Activated CD8-positive, alpha-beta T cell treated with anti-CD3 and anti-CD28 coated beads for 36 hours (primary cell): ENCODE data around the gene BSPRY. TPM values are rescaled to one million over a fixed set of nuclear protein-coding genes. Genes with fewer than 3 reads are reported as not detected.

Source experiments
- ATAC-seq: fragments of 200-7000 bp; cut with Tn5 transposase; one replicate; pipeline ENCODE4 v1.10.0; 2021; ENCODE audit warnings: mild to moderate bottlenecking, moderate library complexity
- CTCF ChIA-PET: fragments of 350-600 bp; sonication (Branson Sonifier 250); formaldehyde crosslinking; loops from one replicate; lab custom pipeline; 2021; ENCODE audit warnings: antibody characterized with exemption; lab: Charles Lee
- POLR2A ChIA-PET: fragments of 350-600 bp; sonication (Branson Sonifier 250); formaldehyde crosslinking; loops from one replicate; lab custom pipeline; 2021; ENCODE audit warnings: antibody characterized with exemption; lab: Charles Lee
- DNase-seq: peaks from one replicate; pipeline ENCODE4 v3.0.0-alpha.2; 2020
- H3K27ac Mint-ChIP-seq: one replicate; pipeline ENCODE4 v1.8.0; 2021; ENCODE audit warnings: mild to moderate bottlenecking, mixed read lengths
- H3K27me3 Mint-ChIP-seq: one replicate; pipeline ENCODE4 v1.8.0; 2021; ENCODE audit warnings: mixed read lengths
- H3K36me3 Mint-ChIP-seq: one replicate; pipeline ENCODE4 v1.8.0; 2021; ENCODE audit warnings: low read depth, mixed read lengths
- H3K4me1 Mint-ChIP-seq: one replicate; pipeline ENCODE4 v1.8.0; 2021; ENCODE audit warnings: low read depth, mixed read lengths
- H3K4me3 Mint-ChIP-seq: one replicate; pipeline ENCODE4 v1.8.0; 2021; ENCODE audit warnings: mild to moderate bottlenecking, moderate library complexity, mixed read lengths
- H3K9me3 Mint-ChIP-seq: one replicate; pipeline ENCODE4 v1.8.0; 2021; ENCODE audit warnings: mixed read lengths
- intact Hi-C: fragments of 100-400 bp; cut with micrococcal nuclease; formaldehyde crosslinking; loops from one replicate; pipeline ENCODE4 v1.10.0; 2022
- total RNA-seq, 2 experiments: library from RNA; stranded (reverse); gene quantifications; one replicate each; pipeline ENCODE4 v1.2.3, GENCODE V29; 2021
- TF ChIP-seq, protein P1 (sequence below): fragments of 200-600 bp; IDR thresholded peaks from one replicate; pipeline ENCODE4 v1.8.0; 2022; ENCODE audit warnings: antibody characterized with exemption, mild to moderate bottlenecking

The BSPRY gene
- total RNA-seq, 2 experiments from 2014 or later: 8.2 to 9.1 TPM

DNA sequence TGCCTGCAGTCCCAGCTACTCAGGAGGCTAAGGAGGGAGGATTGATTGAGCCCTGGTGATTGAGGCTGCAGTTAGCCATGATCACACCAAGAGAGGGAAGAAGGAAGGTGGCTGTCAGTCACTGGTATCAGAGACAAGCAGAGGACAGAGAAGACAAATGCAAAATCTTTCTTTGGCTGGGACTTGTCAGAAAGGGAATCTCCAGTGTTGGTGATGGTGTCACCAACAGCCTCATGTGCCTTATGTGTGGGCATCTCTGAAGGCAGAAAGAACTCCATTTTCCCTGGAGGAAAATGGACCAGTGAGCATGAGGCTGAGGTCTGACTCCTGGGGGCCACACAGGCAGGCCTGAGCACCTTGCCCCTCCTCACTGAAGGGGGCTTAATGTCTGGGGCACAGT is 34.1 kb upstream of the BSPRY start:
- no peak overlapping the region for H3K27ac Mint-ChIP-seq
- H3K4me1 Mint-ChIP-seq: no peaks in the 10 kb centered on the region
- H3K9me3 Mint-ChIP-seq: no peaks in the 10 kb centered on the region
- POLR2A ChIA-PET: interaction anchor here (0.6 kb wide), 1 partner anchor 627 kb away, joined by 3 read pairs; no protein-coding TSS in a partner anchor
- intact Hi-C loops: no loop called here
- no peaks in the 10 kb centered on the region for H3K36me3 Mint-ChIP-seq
- no peak overlapping the region for H3K4me3 Mint-ChIP-seq
- ATAC-seq (no peak), DNase-seq (no peak)
- H3K27me3 Mint-ChIP-seq: no peaks in the 10 kb centered on the region
- TF ChIP-seq, protein P1, sequence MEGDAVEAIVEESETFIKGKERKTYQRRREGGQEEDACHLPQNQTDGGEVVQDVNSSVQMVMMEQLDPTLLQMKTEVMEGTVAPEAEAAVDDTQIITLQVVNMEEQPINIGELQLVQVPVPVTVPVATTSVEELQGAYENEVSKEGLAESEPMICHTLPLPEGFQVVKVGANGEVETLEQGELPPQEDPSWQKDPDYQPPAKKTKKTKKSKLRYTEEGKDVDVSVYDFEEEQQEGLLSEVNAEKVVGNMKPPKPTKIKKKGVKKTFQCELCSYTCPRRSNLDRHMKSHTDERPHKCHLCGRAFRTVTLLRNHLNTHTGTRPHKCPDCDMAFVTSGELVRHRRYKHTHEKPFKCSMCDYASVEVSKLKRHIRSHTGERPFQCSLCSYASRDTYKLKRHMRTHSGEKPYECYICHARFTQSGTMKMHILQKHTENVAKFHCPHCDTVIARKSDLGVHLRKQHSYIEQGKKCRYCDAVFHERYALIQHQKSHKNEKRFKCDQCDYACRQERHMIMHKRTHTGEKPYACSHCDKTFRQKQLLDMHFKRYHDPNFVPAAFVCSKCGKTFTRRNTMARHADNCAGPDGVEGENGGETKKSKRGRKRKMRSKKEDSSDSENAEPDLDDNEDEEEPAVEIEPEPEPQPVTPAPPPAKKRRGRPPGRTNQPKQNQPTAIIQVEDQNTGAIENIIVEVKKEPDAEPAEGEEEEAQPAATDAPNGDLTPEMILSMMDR: no peak
- CTCF ChIA-PET: no interaction called here

DNA sequence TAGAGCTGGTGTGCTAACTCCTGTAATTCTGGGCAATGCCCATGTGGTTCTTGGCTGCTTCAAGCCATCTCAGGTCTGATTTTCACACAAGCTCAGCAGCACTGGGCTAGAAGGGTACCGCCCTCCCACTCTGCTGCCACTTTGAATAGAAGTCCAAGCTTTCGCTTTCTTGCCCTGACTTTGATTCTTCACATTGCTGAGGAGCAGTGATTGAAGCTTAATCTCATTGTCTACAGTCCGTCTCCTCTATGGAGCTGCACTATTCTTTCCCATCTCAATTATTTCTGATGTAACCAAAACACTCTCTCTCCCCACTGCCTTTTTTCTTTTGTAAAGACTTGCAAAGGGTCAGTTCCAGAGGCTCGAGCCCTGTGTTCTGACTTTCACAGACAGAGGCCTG is 33.3 kb upstream of the BSPRY start:
- CTCF ChIA-PET: no interaction called here
- H3K4me1 Mint-ChIP-seq: no peaks in the 10 kb centered on the region
- no peak overlapping the region for H3K27ac Mint-ChIP-seq
- H3K9me3 Mint-ChIP-seq: no peaks in the 10 kb centered on the region
- intact Hi-C loops: no loop called here
- H3K36me3 Mint-ChIP-seq: no peaks in the 10 kb centered on the region
- H3K4me3 Mint-ChIP-seq: no peak overlapping the region
- POLR2A ChIA-PET: no interaction called here
- ATAC-seq (no peak), DNase-seq (no peak)
- TF ChIP-seq, protein P1: no peak
- no peaks in the 10 kb centered on the region for H3K27me3 Mint-ChIP-seq

DNA sequence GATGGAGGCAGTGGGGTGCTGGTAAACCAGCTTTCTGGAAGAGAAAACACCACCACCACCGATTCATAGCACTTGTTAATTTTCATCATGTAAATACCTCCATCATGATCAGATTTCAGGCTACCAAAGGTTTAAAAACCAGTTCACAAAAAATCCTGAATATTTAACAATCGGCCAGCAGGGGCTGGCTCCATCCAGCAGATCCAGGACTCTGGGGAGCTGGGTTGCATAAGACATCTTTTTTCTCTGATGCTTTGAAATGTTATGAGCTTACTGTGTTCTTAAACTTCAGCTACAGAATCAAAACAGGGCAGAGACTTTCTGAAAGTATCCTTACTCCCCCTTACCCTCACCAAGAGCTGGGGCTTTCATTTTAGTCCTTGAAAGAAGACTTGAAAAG is 31.6 kb upstream of the BSPRY start:
- no peaks in the 10 kb centered on the region for H3K27me3 Mint-ChIP-seq
- TF ChIP-seq, protein P1: no peak
- H3K36me3 Mint-ChIP-seq: no peaks in the 10 kb centered on the region
- no peak for DNase-seq
- no peak overlapping the region for H3K27ac Mint-ChIP-seq
- no peak for ATAC-seq
- H3K4me1 Mint-ChIP-seq: no peaks in the 10 kb centered on the region
- ChIA-PET POLR2A (no interaction called here), CTCF (interaction anchor here (0.9 to 1.1 kb wide), 3 partner anchors 10 to 84 kb away, joined by 3 to 5 read pairs (median 3); partner anchors contain the start of gene ALAD)
- H3K9me3 Mint-ChIP-seq: no peaks in the 10 kb centered on the region
- intact Hi-C loops: no loop called here
- no peak overlapping the region for H3K4me3 Mint-ChIP-seq

DNA sequence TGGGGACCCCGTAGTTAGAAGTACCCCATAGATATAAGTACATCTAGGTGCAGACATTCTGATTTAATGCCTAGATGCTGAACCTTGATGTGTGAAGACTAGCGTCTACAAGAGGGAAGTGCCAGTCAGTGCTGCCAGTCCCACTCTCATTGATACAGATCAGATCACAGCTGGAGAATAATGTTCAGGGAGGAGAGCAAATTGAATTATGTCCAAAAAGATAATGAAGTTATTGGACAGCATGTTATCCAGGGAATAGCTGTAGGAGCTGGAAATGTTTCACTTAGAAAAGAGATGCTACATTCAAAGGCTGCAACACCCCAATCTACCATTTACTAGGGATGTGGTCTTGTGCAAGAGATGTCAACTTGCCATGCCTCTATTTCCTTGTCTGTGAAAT is 30.3 kb upstream of the BSPRY start:
- ChIA-PET POLR2A (no interaction called here), CTCF (interaction anchor here (1.4 to 1.7 kb wide), 2 partner anchors 21 to 128 kb away, joined by 3 to 6 read pairs; partner anchors contain the start of gene WDR31)
- H3K36me3 Mint-ChIP-seq: no peaks in the 10 kb centered on the region
- H3K4me3 Mint-ChIP-seq: no peak overlapping the region
- TF ChIP-seq, protein P1: no peak
- DNase-seq (no peak), ATAC-seq (no peak)
- no peaks in the 10 kb centered on the region for H3K4me1 Mint-ChIP-seq
- H3K9me3 Mint-ChIP-seq: no peaks in the 10 kb centered on the region
- intact Hi-C loops: no loop called here
- H3K27me3 Mint-ChIP-seq: no peaks in the 10 kb centered on the region
- no peak overlapping the region for H3K27ac Mint-ChIP-seq

DNA sequence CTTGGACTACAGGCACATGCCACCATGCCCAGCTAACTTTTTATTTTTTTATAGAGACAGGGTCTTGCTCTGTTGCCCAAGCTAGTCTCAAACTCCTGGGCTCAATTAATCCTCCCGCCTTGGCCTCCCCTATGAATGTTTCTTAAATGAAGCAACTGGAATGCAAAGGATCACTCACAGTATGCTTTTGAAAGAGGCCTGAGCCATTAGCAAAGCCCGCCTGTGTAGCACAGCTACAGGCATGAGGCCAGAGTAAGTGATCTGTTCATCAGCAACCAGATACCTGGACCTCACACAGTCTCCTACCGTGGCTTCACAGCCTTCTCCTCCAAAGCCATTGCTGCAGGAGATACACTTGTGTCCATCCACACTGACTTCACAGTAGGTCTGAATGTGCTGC is 29.3 kb upstream of the BSPRY start:
- Mint-ChIP-seq H3K27me3 (no peaks in the 10 kb centered on the region), H3K4me3 (no peak overlapping the region), H3K4me1 (no peaks in the 10 kb centered on the region), H3K27ac (no peak overlapping the region), H3K9me3 (no peaks in the 10 kb centered on the region), H3K36me3 (no peaks in the 10 kb centered on the region)
- no peak for DNase-seq
- POLR2A ChIA-PET: interaction anchor here (1.2 kb wide), 1 partner anchor 23 kb away, joined by 3 read pairs; no protein-coding TSS in a partner anchor
- TF ChIP-seq, protein P1: no peak
- no peak for ATAC-seq
- intact Hi-C loops: no loop called here
- CTCF ChIA-PET: interaction anchor here (1.4 kb wide), 1 partner anchor 127 kb away, joined by 3 read pairs; no protein-coding TSS in a partner anchor
